Lower leg skin (tissue), 4 donors: ENCODE data around the gene HOXB9. TPM values are rescaled to one million over a fixed set of nuclear protein-coding genes. Genes with fewer than 3 reads are reported as not detected.

Experiments
- DNase-seq, 2 donors: peaks; one replicate each; pipeline ENCODE4 v3.0.0-alpha.2; 2019; ENCODE audit warnings: low spot score in 2 of 2
- H3K4me3 ChIP-seq: fragments of 200-600 bp; sonication (generic); 2 replicates; pipeline ENCODE4 v1.5.1; 2017; ENCODE audit warnings: mild to moderate bottlenecking, low read depth; ENCODE audit not compliant: poor library complexity, severe bottlenecking
- POLR2A ChIP-seq, 2 donors: fragments of 450-650 bp; IDR thresholded peaks; one replicate each; pipeline ENCODE4 v1.6.1; 2016 to 2017; ENCODE audit warnings: antibody characterized with exemption in 2 of 2, mild to moderate bottlenecking in 1 of 2, moderate library complexity in 1 of 2
- WGBS, 2 donors: methylation state at CpG; one replicate each; pipeline ENCODE4 v1.1.5; 2018; 5-methylcytosine and 5-hydroxymethylcytosine counted together
- intact Hi-C: fragments of 100-400 bp; cut with DNase I; formaldehyde crosslinking; loops from one replicate; pipeline ENCODE4 v1.15.0; 2023; ENCODE audit warnings: low total_unique reads
- total RNA-seq, 4 donors: library from RNA; depleted of rRNA; stranded (reverse); fragments of >200 nt; gene quantifications; one replicate each; pipeline ENCODE4 v1.1.0, GENCODE V29; 2016
- TF ChIP-seq, protein P1 (sequence below), 3 donors: fragments of 450-650 bp; IDR thresholded peaks; one replicate each; pipeline ENCODE4 v1.5.1; 2016; ENCODE audit warnings: antibody characterized with exemption in 3 of 3, mild to moderate bottlenecking in 3 of 3, moderate library complexity in 2 of 3

HOXB9 gene
- total RNA-seq, 4 donors from 2014 or later = 0.07 to 0.29 TPM; not detected in 2

DNA sequence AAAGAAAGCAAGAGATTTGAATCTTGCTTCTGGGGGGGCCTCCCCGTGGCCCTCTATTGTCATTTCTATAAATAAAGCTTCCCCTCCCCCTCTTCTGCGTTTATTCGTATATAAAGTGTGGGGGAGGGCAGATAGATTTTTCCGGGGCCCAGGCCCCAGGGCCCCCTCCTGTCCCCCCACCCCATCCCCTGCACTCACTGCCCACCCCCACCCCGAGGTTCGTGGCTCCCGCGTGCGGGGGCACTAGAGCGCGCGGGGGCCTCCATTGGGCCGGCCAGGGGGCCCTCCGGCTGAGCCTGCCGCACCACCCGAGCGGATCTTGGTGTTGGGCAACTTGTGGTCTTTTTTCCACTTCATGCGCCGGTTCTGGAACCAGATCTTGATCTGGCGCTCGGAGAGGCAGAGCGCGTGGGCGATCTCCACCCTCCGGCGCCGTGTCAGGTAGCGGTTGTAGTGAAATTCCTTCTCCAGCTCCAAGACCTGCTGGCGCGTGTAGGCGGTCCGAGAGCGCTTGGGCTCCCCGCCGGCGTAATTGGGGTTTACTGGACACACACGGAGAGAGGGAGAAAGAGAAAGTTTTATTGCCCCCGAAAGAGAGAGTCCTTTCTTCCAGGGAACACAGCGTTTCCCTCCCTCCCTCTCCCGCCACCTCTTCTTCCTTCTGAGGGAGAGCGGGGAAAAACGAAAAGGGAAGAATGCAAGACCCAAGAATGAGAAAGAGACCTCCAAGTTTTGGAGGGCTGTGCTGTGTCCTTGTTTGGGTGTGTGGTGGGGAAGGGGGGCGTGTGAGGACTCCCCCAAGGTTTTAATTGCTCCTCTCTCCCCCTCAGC is 49.5 kb downstream of the HOXB9 start:
- intact Hi-C loops = no loop called here
- WGBS, 2 donors = 22 to 27% methylated on average over 33 to 34 of the region's 43 CpGs
- H3K4me3 ChIP-seq = no peak overlapping the region
- TF ChIP-seq, protein P1, sequence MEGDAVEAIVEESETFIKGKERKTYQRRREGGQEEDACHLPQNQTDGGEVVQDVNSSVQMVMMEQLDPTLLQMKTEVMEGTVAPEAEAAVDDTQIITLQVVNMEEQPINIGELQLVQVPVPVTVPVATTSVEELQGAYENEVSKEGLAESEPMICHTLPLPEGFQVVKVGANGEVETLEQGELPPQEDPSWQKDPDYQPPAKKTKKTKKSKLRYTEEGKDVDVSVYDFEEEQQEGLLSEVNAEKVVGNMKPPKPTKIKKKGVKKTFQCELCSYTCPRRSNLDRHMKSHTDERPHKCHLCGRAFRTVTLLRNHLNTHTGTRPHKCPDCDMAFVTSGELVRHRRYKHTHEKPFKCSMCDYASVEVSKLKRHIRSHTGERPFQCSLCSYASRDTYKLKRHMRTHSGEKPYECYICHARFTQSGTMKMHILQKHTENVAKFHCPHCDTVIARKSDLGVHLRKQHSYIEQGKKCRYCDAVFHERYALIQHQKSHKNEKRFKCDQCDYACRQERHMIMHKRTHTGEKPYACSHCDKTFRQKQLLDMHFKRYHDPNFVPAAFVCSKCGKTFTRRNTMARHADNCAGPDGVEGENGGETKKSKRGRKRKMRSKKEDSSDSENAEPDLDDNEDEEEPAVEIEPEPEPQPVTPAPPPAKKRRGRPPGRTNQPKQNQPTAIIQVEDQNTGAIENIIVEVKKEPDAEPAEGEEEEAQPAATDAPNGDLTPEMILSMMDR (IDR thresholded peaks at IDR 0.05) = no peak
- no peak for TF ChIP-seq POLR2A (IDR thresholded peaks at IDR 0.05)
- peak in 1 of 2 donors; percentile 93 for DNase-seq

- TF ChIP-seq POLR2A (IDR thresholded peaks at IDR 0.05) = no peak
- TF ChIP-seq, protein P1 (IDR thresholded peaks at IDR 0.05) = no peak
- no peak for DNase-seq
- WGBS, 2 donors = 58 to 67% methylated on average over 22 of the region's 22 CpGs
- intact Hi-C loops = no loop called here
- no peak overlapping the region for H3K4me3 ChIP-seq
Observed at GRCh38 chr17:48575673-48576478, 50.3 kb downstream of the HOXB9 start.

GRCh38 chr17:48575066-48575582 is 51.0 kb downstream of the HOXB9 start:
- DNase-seq = no peak
- TF ChIP-seq POLR2A (IDR thresholded peaks at IDR 0.05) = no peak
- TF ChIP-seq, protein P1 (IDR thresholded peaks at IDR 0.05) = no peak
- H3K4me3 ChIP-seq = no peak overlapping the region
- intact Hi-C loops = no loop called here
- 73 to 75% methylated on average over 7 of the region's 7 CpGs for WGBS, 2 donors

GRCh38 chr17:48574505-48575065 is 51.6 kb downstream of the HOXB9 start:
- WGBS, 2 donors = 78 to 82% methylated on average over 8 of the region's 8 CpGs
- no peak for DNase-seq
- no peak for TF ChIP-seq POLR2A (IDR thresholded peaks at IDR 0.05)
- TF ChIP-seq, protein P1 (IDR thresholded peaks at IDR 0.05) = no peak
- H3K4me3 ChIP-seq = no peak overlapping the region
- intact Hi-C loops = no loop called here

GRCh38 chr17:48571826-48572417 is 54.2 kb downstream of the HOXB9 start:
- no peak for TF ChIP-seq POLR2A (IDR thresholded peaks at IDR 0.05)
- TF ChIP-seq, protein P1 (IDR thresholded peaks at IDR 0.05) = no peak
- 72 to 84% methylated on average over 1 of the region's 1 CpG for WGBS, 2 donors
- DNase-seq = no peak
- intact Hi-C loops = no loop called here
- H3K4me3 ChIP-seq = no peak overlapping the region
